GM18873 (cell line): ENCODE measurements around the gene CDH4.
"Not testable (repeated sequence)": the region's sequence is repeated elsewhere in the genome, so short reads cannot be mapped to it uniquely, and the experiment has no call there.

ENCODE experiments used
- ATAC-seq: cut with Tn5 transposase; IDR thresholded peaks from one replicate; pipeline ENCODE4 v1.9.1; 2021; ENCODE audit warnings: mild to moderate bottlenecking, moderate library complexity, moderate number of reproducible peaks; ENCODE audit not compliant: unreplicated experiment, low FRiP score

Gene CDH4

GRCh38 chr20:61942526-61942925, 690.5 kb downstream of the CDH4 start:
- no peak for ATAC-seq

- ATAC-seq: not testable (repeated sequence)
Measured at GRCh38 chr20:61944967-61945366, 692.9 kb downstream of the CDH4 start.

- not testable (repeated sequence) for ATAC-seq
Measured at GRCh38 chr20:61945495-61945894, 693.4 kb downstream of the CDH4 start.

- ATAC-seq: not testable (repeated sequence)
Measured at GRCh38 chr20:61948056-61948455, 696.0 kb downstream of the CDH4 start.

GRCh38 chr20:61948586-61949362, 696.7 kb downstream of the CDH4 start:
- ATAC-seq: no peak

- ATAC-seq: no peak
Measured at GRCh38 chr20:61949363-61949713, 697.3 kb downstream of the CDH4 start.

- no peak for ATAC-seq
Measured at GRCh38 chr20:61949714-61950640, 697.9 kb downstream of the CDH4 start.

- ATAC-seq: no peak
Measured at GRCh38 chr20:61950641-61951071, 698.6 kb downstream of the CDH4 start.

GRCh38 chr20:61951695-61952533, 699.9 kb downstream of the CDH4 start:
- no peak for ATAC-seq

GRCh38 chr20:61953037-61954021, 701.3 kb downstream of the CDH4 start:
- ATAC-seq: no peak

- no peak for ATAC-seq
Measured at GRCh38 chr20:61954276-61955021, 702.4 kb downstream of the CDH4 start.

GRCh38 chr20:61955668-61956395, 703.8 kb downstream of the CDH4 start:
- no peak for ATAC-seq

GRCh38 chr20:61956396-61957342, 704.6 kb downstream of the CDH4 start:
- ATAC-seq: no peak

- ATAC-seq: no peak
Measured at GRCh38 chr20:61957961-61958715, 706.1 kb downstream of the CDH4 start.

- ATAC-seq: no peak
Measured at GRCh38 chr20:61958773-61959700, 707.0 kb downstream of the CDH4 start.
